Camera-type eye (tissue), 1 donor: Measurements from ENCODE around the gene CCER1. TPM values are rescaled to one million over a fixed set of nuclear protein-coding genes. Genes with fewer than 3 reads are reported as not detected.

ENCODE experiments used
- total RNA-seq: library from RNA; depleted of rRNA; stranded (reverse); fragments of >200 nt; gene quantifications from one replicate; pipeline ENCODE4 v1.2.3, GENCODE V29; 2014

The CCER1 gene
- not detected for total RNA-seq

GRCh38 chr12:90954921-90955320 is at the start of gene CCER1:
Gene CCER1 (minus strand): TSS chr12:90955176. CDS start chr12:90954742, 434 bp downstream.

Other genes starting within 250 kb of the CCER1 start
- not detected for gene EPYC, start 49.8 kb upstream of the CCER1 start, total RNA-seq
- gene KERA, start 102.8 kb upstream of the CCER1 start, total RNA-seq, result 52.3 TPM
- gene LUM, start 156.3 kb upstream of the CCER1 start, total RNA-seq, result 312 TPM
- gene DCN, start 227.6 kb upstream of the CCER1 start, total RNA-seq, result 932 TPM